A549 (cell line): Measurements from ENCODE around the gene LPCAT4.

Experiments
- CTCF ChIP-seq: fragments of >200 bp; sonication (Bioruptor Twin); formaldehyde crosslinking; IDR thresholded peaks from 3 replicates; pipeline ENCODE4 v1.5.1; 2016
- FOSL2 ChIP-seq, 2 experiments: fragments of 450-650 bp in 1 of 2; fragments of >200 bp in 1 of 2; sonication (Bioruptor Twin) in 1 of 2; formaldehyde crosslinking; IDR thresholded peaks; 2 replicates each; pipeline versions ENCODE4 v1.5.0 to v1.6.1; 2016 to 2020; ENCODE audit warnings: mild to moderate bottlenecking in 1 of 2, moderate library complexity in 1 of 2
- POLR2A ChIP-seq: IDR thresholded peaks from 2 replicates; pipeline ENCODE4 v1.6.1; 2012; ENCODE audit warnings: mild to moderate bottlenecking, low read length
- REST ChIP-seq: fragments of 200-600 bp; sonication (generic); IDR thresholded peaks from 2 replicates; pipeline ENCODE4 v1.6.1; 2016; ENCODE audit warnings: antibody characterized with exemption, mild to moderate bottlenecking, moderate library complexity
- ZSCAN20 ChIP-seq: fragments of 250-450 bp; sonication (Bioruptor Pico); IDR thresholded peaks from 2 replicates; pipeline ENCODE4 v1.8.0; 2022; ENCODE audit warnings: mild to moderate bottlenecking, moderate library complexity
- TF ChIP-seq, protein P1 (sequence below): fragments of 250-450 bp; sonication (Bioruptor Pico); IDR thresholded peaks from 2 replicates; pipeline ENCODE4 v1.5.0; 2021; ENCODE audit warnings: mild to moderate bottlenecking, moderate library complexity, borderline replicate concordance
- TF ChIP-seq, protein P2 (sequence below): IDR thresholded peaks from 2 replicates; pipeline ENCODE4 v1.6.1; 2012; ENCODE audit warnings: low read depth, borderline replicate concordance

GRCh38 chr15:34338347-34338746 lies 28.6 kb downstream of the LPCAT4 start:
- TF ChIP-seq POLR2A (no peak), CTCF (no peak), ZSCAN20 (CRISPR knock-in tag) (no peak), FOSL2 (IDR thresholded peaks at IDR 0.05) (no peak), FOSL2 (CRISPR knock-in tag; IDR thresholded peaks at IDR 0.05) (no peak), REST (no peak)
- TF ChIP-seq, protein P1, sequence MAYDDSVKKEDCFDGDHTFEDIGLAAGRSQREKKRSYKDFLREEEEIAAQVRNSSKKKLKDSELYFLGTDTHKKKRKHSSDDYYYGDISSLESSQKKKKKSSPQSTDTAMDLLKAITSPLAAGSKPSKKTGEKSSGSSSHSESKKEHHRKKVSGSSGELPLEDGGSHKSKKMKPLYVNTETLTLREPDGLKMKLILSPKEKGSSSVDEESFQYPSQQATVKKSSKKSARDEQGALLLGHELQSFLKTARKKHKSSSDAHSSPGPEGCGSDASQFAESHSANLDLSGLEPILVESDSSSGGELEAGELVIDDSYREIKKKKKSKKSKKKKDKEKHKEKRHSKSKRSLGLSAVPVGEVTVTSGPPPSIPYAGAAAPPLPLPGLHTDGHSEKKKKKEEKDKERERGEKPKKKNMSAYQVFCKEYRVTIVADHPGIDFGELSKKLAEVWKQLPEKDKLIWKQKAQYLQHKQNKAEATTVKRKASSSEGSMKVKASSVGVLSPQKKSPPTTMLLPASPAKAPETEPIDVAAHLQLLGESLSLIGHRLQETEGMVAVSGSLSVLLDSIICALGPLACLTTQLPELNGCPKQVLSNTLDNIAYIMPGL (CRISPR knock-in tag) = no peak
- TF ChIP-seq, protein P2, sequence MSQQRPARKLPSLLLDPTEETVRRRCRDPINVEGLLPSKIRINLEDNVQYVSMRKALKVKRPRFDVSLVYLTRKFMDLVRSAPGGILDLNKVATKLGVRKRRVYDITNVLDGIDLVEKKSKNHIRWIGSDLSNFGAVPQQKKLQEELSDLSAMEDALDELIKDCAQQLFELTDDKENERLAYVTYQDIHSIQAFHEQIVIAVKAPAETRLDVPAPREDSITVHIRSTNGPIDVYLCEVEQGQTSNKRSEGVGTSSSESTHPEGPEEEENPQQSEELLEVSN = no peak
